Measurements from ENCODE around the gene NEURL1.

The NEURL1 gene

DNA sequence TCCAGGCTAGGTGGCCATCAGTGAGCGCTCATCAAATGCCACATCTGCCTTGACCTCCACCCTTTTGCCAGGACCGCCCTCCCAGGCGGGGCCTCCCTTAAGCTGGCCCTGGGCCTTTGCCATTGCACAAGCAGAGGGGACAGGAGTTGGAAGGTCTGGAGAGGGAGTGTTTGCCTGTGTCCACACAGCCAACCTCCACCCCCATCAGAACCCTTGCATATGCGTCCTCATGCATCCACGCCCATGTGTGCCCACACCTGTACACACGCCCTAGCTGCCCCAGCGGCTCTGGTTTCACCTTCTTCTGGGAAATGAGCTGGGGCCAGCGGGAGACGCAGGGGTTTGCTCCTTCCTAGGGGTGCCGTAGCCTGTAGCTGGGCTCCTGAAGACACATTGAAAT is 64.0 kb downstream of the NEURL1 start:
- H2AFZ ChIP-seq, result no peak overlapping the region
- TF ChIP-seq, protein P1, sequence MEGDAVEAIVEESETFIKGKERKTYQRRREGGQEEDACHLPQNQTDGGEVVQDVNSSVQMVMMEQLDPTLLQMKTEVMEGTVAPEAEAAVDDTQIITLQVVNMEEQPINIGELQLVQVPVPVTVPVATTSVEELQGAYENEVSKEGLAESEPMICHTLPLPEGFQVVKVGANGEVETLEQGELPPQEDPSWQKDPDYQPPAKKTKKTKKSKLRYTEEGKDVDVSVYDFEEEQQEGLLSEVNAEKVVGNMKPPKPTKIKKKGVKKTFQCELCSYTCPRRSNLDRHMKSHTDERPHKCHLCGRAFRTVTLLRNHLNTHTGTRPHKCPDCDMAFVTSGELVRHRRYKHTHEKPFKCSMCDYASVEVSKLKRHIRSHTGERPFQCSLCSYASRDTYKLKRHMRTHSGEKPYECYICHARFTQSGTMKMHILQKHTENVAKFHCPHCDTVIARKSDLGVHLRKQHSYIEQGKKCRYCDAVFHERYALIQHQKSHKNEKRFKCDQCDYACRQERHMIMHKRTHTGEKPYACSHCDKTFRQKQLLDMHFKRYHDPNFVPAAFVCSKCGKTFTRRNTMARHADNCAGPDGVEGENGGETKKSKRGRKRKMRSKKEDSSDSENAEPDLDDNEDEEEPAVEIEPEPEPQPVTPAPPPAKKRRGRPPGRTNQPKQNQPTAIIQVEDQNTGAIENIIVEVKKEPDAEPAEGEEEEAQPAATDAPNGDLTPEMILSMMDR (IDR thresholded peaks at IDR 0.05), result no peak
- H3K9me3 ChIP-seq (ENCODE audit: control insufficient read depth, low read length), result no peaks in the 10 kb centered on the region
- no peaks in the 10 kb centered on the region for H3K36me3 ChIP-seq (ENCODE audit: control insufficient read depth, insufficient read depth, low read length)
- H3K79me2 ChIP-seq, result peaks cover 14% of the 10 kb centered on the region
- no peak overlapping the region for H3K4me3 ChIP-seq (ENCODE audit: low read depth, low read length)
- no peak overlapping the region for H3K27ac ChIP-seq
- peaks cover 14% of the 10 kb centered on the region for H3K4me1 ChIP-seq
- H3K9ac ChIP-seq, result no peak overlapping the region
- H3K27me3 ChIP-seq (ENCODE audit: control insufficient read depth, insufficient read depth, low read length), result no peaks in the 10 kb centered on the region
- H3K4me2 ChIP-seq (ENCODE audit: low read length), result no peak overlapping the region

DNA sequence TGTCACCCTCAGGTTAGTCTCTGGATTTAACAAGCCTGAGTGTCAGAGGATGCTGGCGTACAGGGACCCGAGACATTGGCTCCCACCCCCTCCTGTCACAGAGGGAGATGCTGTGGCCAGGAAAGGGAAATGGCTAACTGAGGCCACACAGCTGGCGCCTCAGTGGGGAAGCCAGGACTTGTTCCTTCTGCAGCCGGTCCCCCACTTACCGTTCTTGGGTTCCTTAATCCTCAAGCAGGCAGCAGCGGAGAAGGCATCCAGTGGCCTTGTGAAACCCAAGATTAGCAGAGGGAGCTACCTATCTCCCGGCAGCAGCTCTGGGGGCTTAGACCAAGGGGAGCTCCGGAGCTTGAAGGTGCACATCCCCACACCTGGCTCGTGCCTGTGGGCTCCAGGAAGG is 65.4 kb downstream of the NEURL1 start:
- H3K4me3 ChIP-seq (ENCODE audit: low read depth, low read length), result no peak overlapping the region
- peaks cover 14% of the 10 kb centered on the region for H3K79me2 ChIP-seq
- peaks cover 10% of the 10 kb centered on the region for H3K4me1 ChIP-seq
- no peak overlapping the region for H3K27ac ChIP-seq
- no peak overlapping the region for H3K4me2 ChIP-seq (ENCODE audit: low read length)
- no peaks in the 10 kb centered on the region for H3K9me3 ChIP-seq (ENCODE audit: control insufficient read depth, low read length)
- no peaks in the 10 kb centered on the region for H3K27me3 ChIP-seq (ENCODE audit: control insufficient read depth, insufficient read depth, low read length)
- TF ChIP-seq, protein P1 (IDR thresholded peaks at IDR 0.05), result no peak
- no peak overlapping the region for H3K9ac ChIP-seq
- H3K36me3 ChIP-seq (ENCODE audit: control insufficient read depth, insufficient read depth, low read length), result no peaks in the 10 kb centered on the region
- H2AFZ ChIP-seq, result no peak overlapping the region

DNA sequence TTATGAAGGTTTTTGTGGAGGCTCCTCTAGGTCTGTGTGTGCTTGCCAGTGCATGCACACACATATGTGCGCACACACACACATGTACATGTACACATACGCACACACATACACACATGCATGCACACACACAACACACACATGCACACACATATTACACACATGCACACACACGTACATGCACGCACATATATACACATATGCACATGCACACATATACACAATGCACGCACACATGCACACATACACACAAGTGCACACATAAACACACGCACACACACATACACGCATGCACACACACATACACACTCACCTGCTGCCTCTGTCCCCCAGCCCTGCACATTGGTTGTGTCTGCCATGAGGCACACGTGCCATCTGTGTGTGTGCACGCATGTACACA is 66.3 kb downstream of the NEURL1 start:
- no peak overlapping the region for H3K4me2 ChIP-seq (ENCODE audit: low read length)
- H3K4me1 ChIP-seq, result peaks cover 3% of the 10 kb centered on the region
- peaks cover 22% of the 10 kb centered on the region for H3K79me2 ChIP-seq
- H3K27ac ChIP-seq, result no peak overlapping the region
- no peak overlapping the region for H3K9ac ChIP-seq
- H3K27me3 ChIP-seq (ENCODE audit: control insufficient read depth, insufficient read depth, low read length), result no peaks in the 10 kb centered on the region
- H3K4me3 ChIP-seq (ENCODE audit: low read depth, low read length), result no peak overlapping the region
- no peak overlapping the region for H2AFZ ChIP-seq
- H3K36me3 ChIP-seq (ENCODE audit: control insufficient read depth, insufficient read depth, low read length), result no peaks in the 10 kb centered on the region
- H3K9me3 ChIP-seq (ENCODE audit: control insufficient read depth, low read length), result no peaks in the 10 kb centered on the region
- TF ChIP-seq, protein P1 (IDR thresholded peaks at IDR 0.05), result no peak

DNA sequence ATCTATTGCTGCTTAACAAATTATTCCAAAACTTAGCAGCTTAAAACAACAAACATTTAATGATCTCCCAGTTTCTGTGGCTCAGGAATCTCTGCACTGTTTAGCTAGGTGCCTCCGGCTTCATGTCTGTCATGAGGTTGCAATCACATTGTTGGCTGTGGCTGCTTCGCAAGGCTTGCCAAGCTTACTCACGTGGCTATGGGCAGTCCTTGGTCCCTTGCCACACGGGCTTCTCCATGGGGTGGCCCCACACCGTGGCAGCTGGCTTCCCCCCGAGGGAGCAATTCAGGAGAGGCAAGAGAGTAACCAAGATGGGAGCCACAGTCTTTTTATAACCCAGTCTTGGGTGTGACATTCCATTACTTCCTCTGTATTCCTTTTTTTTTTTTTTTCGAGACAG is 67.4 kb downstream of the NEURL1 start:
- Histone ChIP-seq H3K27ac (no peak overlapping the region), H3K36me3 (ENCODE audit: control insufficient read depth, insufficient read depth, low read length) (no peaks in the 10 kb centered on the region), H3K4me3 (ENCODE audit: low read depth, low read length) (no peak overlapping the region), H2AFZ (no peak overlapping the region), H3K9ac (no peak overlapping the region), H3K27me3 (ENCODE audit: control insufficient read depth, insufficient read depth, low read length) (no peaks in the 10 kb centered on the region), H3K4me1 (peaks cover 3% of the 10 kb centered on the region), H3K4me2 (ENCODE audit: low read length) (no peak overlapping the region), H3K9me3 (ENCODE audit: control insufficient read depth, low read length) (no peaks in the 10 kb centered on the region), H3K79me2 (peaks cover 26% of the 10 kb centered on the region)
- TF ChIP-seq, protein P1 (IDR thresholded peaks at IDR 0.05), result no peak

DNA sequence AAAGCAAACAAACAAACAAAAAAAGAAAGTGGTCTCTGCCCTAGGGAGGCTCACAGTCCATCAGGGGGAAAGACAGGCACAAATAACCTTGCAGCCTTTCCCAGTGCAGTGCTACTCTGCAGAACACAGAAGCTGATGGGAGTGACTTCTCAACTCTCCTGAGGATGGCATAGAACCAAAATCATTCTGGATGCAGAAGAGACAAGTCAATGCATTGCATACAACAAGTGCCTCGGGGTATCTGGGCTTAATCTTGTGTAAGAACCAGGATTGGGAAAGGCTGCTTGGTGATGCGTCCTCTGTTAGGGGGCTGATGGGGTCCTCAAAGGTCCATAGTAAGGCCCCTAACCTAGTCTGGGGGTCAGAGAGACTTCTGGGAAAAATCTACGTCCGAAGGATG is 68.9 kb downstream of the NEURL1 start:
- TF ChIP-seq, protein P1 (IDR thresholded peaks at IDR 0.05), result no peak
- Histone ChIP-seq H3K79me2 (peaks cover 28% of the 10 kb centered on the region), H2AFZ (no peak overlapping the region), H3K9me3 (ENCODE audit: control insufficient read depth, low read length) (no peaks in the 10 kb centered on the region), H3K27ac (no peak overlapping the region), H3K36me3 (ENCODE audit: control insufficient read depth, insufficient read depth, low read length) (no peaks in the 10 kb centered on the region), H3K4me1 (peaks cover 3% of the 10 kb centered on the region), H3K4me2 (ENCODE audit: low read length) (no peak overlapping the region), H3K27me3 (ENCODE audit: control insufficient read depth, insufficient read depth, low read length) (no peaks in the 10 kb centered on the region), H3K9ac (no peak overlapping the region), H3K4me3 (ENCODE audit: low read depth, low read length) (no peak overlapping the region)

Data from parathyroid adenoma (tissue), 2 donors.